ENCODE data around the gene ETFRF1. TPM values are rescaled to one million over a fixed set of nuclear protein-coding genes. Genes with fewer than 3 reads are reported as not detected.

ETFRF1 gene
- total and polyA plus RNA-seq, 2 of the 8 experiments (the other 6 are each of a cell fraction or from before 2014, with no cell fraction given), result 4.3 to 7.7 TPM

GRCh38 chr12:25146686-25147085, 48.4 kb upstream of the ETFRF1 start (continued):
- TF ChIP-seq, protein P1, sequence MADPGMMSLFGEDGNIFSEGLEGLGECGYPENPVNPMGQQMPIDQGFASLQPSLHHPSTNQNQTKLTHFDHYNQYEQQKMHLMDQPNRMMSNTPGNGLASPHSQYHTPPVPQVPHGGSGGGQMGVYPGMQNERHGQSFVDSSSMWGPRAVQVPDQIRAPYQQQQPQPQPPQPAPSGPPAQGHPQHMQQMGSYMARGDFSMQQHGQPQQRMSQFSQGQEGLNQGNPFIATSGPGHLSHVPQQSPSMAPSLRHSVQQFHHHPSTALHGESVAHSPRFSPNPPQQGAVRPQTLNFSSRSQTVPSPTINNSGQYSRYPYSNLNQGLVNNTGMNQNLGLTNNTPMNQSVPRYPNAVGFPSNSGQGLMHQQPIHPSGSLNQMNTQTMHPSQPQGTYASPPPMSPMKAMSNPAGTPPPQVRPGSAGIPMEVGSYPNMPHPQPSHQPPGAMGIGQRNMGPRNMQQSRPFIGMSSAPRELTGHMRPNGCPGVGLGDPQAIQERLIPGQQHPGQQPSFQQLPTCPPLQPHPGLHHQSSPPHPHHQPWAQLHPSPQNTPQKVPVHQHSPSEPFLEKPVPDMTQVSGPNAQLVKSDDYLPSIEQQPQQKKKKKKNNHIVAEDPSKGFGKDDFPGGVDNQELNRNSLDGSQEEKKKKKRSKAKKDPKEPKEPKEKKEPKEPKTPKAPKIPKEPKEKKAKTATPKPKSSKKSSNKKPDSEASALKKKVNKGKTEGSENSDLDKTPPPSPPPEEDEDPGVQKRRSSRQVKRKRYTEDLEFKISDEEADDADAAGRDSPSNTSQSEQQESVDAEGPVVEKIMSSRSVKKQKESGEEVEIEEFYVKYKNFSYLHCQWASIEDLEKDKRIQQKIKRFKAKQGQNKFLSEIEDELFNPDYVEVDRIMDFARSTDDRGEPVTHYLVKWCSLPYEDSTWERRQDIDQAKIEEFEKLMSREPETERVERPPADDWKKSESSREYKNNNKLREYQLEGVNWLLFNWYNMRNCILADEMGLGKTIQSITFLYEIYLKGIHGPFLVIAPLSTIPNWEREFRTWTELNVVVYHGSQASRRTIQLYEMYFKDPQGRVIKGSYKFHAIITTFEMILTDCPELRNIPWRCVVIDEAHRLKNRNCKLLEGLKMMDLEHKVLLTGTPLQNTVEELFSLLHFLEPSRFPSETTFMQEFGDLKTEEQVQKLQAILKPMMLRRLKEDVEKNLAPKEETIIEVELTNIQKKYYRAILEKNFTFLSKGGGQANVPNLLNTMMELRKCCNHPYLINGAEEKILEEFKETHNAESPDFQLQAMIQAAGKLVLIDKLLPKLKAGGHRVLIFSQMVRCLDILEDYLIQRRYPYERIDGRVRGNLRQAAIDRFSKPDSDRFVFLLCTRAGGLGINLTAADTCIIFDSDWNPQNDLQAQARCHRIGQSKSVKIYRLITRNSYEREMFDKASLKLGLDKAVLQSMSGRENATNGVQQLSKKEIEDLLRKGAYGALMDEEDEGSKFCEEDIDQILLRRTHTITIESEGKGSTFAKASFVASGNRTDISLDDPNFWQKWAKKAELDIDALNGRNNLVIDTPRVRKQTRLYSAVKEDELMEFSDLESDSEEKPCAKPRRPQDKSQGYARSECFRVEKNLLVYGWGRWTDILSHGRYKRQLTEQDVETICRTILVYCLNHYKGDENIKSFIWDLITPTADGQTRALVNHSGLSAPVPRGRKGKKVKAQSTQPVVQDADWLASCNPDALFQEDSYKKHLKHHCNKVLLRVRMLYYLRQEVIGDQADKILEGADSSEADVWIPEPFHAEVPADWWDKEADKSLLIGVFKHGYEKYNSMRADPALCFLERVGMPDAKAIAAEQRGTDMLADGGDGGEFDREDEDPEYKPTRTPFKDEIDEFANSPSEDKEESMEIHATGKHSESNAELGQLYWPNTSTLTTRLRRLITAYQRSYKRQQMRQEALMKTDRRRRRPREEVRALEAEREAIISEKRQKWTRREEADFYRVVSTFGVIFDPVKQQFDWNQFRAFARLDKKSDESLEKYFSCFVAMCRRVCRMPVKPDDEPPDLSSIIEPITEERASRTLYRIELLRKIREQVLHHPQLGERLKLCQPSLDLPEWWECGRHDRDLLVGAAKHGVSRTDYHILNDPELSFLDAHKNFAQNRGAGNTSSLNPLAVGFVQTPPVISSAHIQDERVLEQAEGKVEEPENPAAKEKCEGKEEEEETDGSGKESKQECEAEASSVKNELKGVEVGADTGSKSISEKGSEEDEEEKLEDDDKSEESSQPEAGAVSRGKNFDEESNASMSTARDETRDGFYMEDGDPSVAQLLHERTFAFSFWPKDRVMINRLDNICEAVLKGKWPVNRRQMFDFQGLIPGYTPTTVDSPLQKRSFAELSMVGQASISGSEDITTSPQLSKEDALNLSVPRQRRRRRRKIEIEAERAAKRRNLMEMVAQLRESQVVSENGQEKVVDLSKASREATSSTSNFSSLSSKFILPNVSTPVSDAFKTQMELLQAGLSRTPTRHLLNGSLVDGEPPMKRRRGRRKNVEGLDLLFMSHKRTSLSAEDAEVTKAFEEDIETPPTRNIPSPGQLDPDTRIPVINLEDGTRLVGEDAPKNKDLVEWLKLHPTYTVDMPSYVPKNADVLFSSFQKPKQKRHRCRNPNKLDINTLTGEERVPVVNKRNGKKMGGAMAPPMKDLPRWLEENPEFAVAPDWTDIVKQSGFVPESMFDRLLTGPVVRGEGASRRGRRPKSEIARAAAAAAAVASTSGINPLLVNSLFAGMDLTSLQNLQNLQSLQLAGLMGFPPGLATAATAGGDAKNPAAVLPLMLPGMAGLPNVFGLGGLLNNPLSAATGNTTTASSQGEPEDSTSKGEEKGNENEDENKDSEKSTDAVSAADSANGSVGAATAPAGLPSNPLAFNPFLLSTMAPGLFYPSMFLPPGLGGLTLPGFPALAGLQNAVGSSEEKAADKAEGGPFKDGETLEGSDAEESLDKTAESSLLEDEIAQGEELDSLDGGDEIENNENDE (IDR thresholded peaks at IDR 0.05; ENCODE audit: insufficient replicate concordance, low read length), result no peak
- no peak for TF ChIP-seq CHD1 (IDR thresholded peaks at IDR 0.05; ENCODE audit: low read depth, low read length)
- TF ChIP-seq CEBPB (IDR thresholded peaks at IDR 0.05; ENCODE audit: low read depth, low read length), result no peak
- no peak for TF ChIP-seq EZH2 (IDR thresholded peaks at IDR 0.05; ENCODE audit: low read depth, low read length, severe bottlenecking)

All from H1 (cell line).